BJ (cell line): ENCODE data around the gene EEF1G. TPM values are rescaled to one million over a fixed set of nuclear protein-coding genes. Genes with fewer than 3 reads are reported as not detected.

Experiments used
- CTCF ChIA-PET: fragments of 350-600 bp; formaldehyde crosslinking; extraction: SDS; loops from one replicate; lab custom pipeline; 2021; ENCODE audit warnings: antibody characterized with exemption, inconsistent platforms; lab: Yijun Ruan, JAX
- POLR2A ChIA-PET: fragments of 300-600 bp; sonication (Branson Sonifier 250); formaldehyde crosslinking; extraction: SDS; loops from one replicate; lab custom pipeline; 2021; ENCODE audit warnings: antibody characterized with exemption; lab: Charles Lee
- DNase-seq: peaks from one replicate; pipeline ENCODE4 v3.0.0-alpha.2; 2011; ENCODE audit warnings: low read depth
- H3K27me3 ChIP-seq: 2 replicates; pipeline ENCODE4 v1.6.0; 2011; ENCODE audit warnings: low read length; ENCODE audit not compliant: control insufficient read depth, insufficient read depth
- H3K36me3 ChIP-seq: 2 replicates; pipeline ENCODE4 v1.5.1; 2011; ENCODE audit warnings: low read length; ENCODE audit not compliant: control insufficient read depth, insufficient read depth
- H3K4me3 ChIP-seq: 2 replicates; pipeline ENCODE4 v1.5.1; 2011; ENCODE audit warnings: low read depth, mild to moderate bottlenecking, control low read depth, low read length
- CTCF ChIP-seq: IDR thresholded peaks from 2 replicates; pipeline ENCODE4 v1.5.1; 2011; ENCODE audit warnings: low read depth, mild to moderate bottlenecking, control low read depth, inconsistent platforms, low read length, moderate library complexity; ENCODE audit not compliant: insufficient read depth
- polyA plus RNA-seq: library from polyadenylated mRNA; depleted of rRNA; stranded (reverse); fragments of >200 nt; gene quantifications from 2 replicates; pipeline ENCODE4 v1.2.3, GENCODE V29; 2011; rRNA removed
- small RNA-seq: library from RNA; depleted of rRNA; stranded (forward); fragments of <200 nt; gene quantifications from one replicate; pipeline ENCODE3, GENCODE V24; 2012; ENCODE audit warnings: low replicate concordance, low read depth; ENCODE audit not compliant: insufficient read length

The EEF1G gene
- polyA plus RNA-seq, 1 experiment, result 2,459 TPM

- TF ChIP-seq CTCF, result no peak
- no peak for DNase-seq
- H3K27me3 ChIP-seq, result no peaks in the 10 kb centered on the region
- peaks cover 38% of the 10 kb centered on the region for H3K36me3 ChIP-seq
- ChIA-PET CTCF (interaction anchor here (0.8 to 1.2 kb wide), 2 partner anchors 33 to 90 kb away, joined by 3 to 4 read pairs; partner anchors contain the start of gene AHNAK), POLR2A (interaction anchor here (0.8 kb wide), 1 partner anchor 29 kb away, joined by 4 read pairs; no protein-coding TSS in a partner anchor)
- H3K4me3 ChIP-seq, result no peak overlapping the region
These were observed 59.5 kb downstream of the EEF1G start for GRCh38 chr11:62514151-62514550.

DNA sequence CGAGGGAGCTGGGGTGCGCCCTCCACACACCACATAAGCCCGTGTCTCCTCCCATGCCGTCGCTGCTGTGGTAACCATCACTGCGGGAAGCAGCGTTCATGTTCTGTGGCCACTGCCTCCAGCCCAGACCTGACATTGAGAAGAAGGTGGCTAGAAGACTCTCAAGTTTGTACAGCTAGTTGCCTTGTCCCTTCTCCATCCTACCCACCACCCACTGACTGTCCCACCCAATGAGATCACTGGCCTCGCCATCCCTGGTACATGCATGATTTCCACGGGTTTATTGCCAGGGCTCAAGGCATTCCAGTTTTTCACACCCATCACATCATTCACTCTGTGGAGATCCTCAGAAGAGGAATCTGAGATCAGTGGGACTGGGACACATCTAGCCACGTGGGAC, 60.1 kb downstream of the EEF1G start:
- CTCF ChIA-PET, result no interaction called here

DNA sequence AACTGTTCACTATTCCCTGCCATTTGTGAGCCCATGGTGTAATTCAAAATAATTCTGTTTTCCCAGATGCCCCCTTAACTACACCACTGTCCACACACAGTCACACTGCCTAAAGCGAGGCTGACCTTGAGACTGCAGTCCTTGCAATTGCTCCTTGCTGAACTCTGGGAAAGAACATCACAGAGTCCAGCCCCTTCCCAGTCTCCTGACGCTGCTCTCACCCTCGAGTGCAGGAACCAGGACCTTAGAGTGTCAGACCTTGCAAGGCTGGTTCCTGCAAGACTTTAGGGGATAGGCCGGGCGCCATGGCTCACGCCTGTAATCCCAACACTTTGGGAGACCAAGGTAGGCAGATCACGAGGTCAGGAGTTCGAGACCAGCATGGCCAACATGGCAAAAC, 60.7 kb downstream of the EEF1G start:
- Histone ChIP-seq H3K4me3 (no peak overlapping the region), H3K27me3 (no peaks in the 10 kb centered on the region), H3K36me3 (peaks cover 28% of the 10 kb centered on the region)
- DNase-seq, result no peak
- CTCF ChIA-PET, result interaction anchor here (0.6 kb wide), 1 partner anchor 37 kb away, joined by 3 read pairs; no protein-coding TSS in a partner anchor
- TF ChIP-seq CTCF, result no peak
- POLR2A ChIA-PET, result no interaction called here

More for the DNA sequence above, 60.1 kb downstream of the EEF1G start:
- POLR2A ChIA-PET, result no interaction called here
- no peaks in the 10 kb centered on the region for H3K27me3 ChIP-seq
- DNase-seq, result no peak
- no peak for TF ChIP-seq CTCF
- peaks cover 34% of the 10 kb centered on the region for H3K36me3 ChIP-seq
- no peak overlapping the region for H3K4me3 ChIP-seq

Small RNAs within 50 kb of the gene (small RNA-seq; reads per million reads assigned to genes)
- not detected for gene AP001458.1
- gene EEF1G, result not detected
- gene MIR6747, result not detected

Other genes starting within 250 kb of the EEF1G start
- gene ASRGL1, start 236.4 kb downstream of the EEF1G start, polyA plus RNA-seq, result 0.58 and 0.75 TPM in 2 replicates
- gene SCGB1A1, start 154.9 kb downstream of the EEF1G start, polyA plus RNA-seq, result not detected in 2 replicates
- 145 and 185 TPM in 2 replicates for gene AHNAK, start 27.1 kb downstream of the EEF1G start, polyA plus RNA-seq
- 6.4 and 9.9 TPM in 2 replicates for gene TUT1, start 17.6 kb upstream of the EEF1G start, polyA plus RNA-seq
- 16.4 and 17.8 TPM in 2 replicates for gene MTA2, start 28.0 kb upstream of the EEF1G start, polyA plus RNA-seq
- gene EML3, start 38.9 kb upstream of the EEF1G start, polyA plus RNA-seq, result 18.9 and 26.5 TPM in 2 replicates
- 2.1 and 2.2 TPM in 2 replicates for gene ROM1, start 39.4 kb upstream of the EEF1G start, polyA plus RNA-seq
- gene B3GAT3, start 48.1 kb upstream of the EEF1G start, polyA plus RNA-seq, result 24.5 and 42.4 TPM in 2 replicates
- 388 and 463 TPM in 2 replicates for gene GANAB, start 72.7 kb upstream of the EEF1G start, polyA plus RNA-seq
- gene INTS5, start 79.4 kb upstream of the EEF1G start, polyA plus RNA-seq, result 6.7 and 17.3 TPM in 2 replicates
- gene C11orf98, start 91.3 kb upstream of the EEF1G start, polyA plus RNA-seq, result 43.0 and 45.2 TPM in 2 replicates
- 5.1 and 6.6 TPM in 2 replicates for gene CSKMT, start 91.4 kb upstream of the EEF1G start, polyA plus RNA-seq
- gene UQCC3, start 97.8 kb upstream of the EEF1G start, polyA plus RNA-seq, result 6.9 TPM in 2 replicates
- 4.0 and 4.1 TPM in 2 replicates for gene LBHD1, start 98.4 kb upstream of the EEF1G start, polyA plus RNA-seq
- 83.7 and 86.0 TPM in 2 replicates for gene UBXN1, start 105.2 kb upstream of the EEF1G start, polyA plus RNA-seq
- gene LRRN4CL, start 115.6 kb upstream of the EEF1G start, polyA plus RNA-seq, result 2.6 and 2.9 TPM in 2 replicates
- gene BSCL2, start 133.5 kb upstream of the EEF1G start, polyA plus RNA-seq, result 70.8 and 94.1 TPM in 2 replicates
- not detected in 2 replicates for gene GNG3, start 133.8 kb upstream of the EEF1G start, polyA plus RNA-seq
- 10.0 and 17.3 TPM in 2 replicates for gene HNRNPUL2, start 153.6 kb upstream of the EEF1G start, polyA plus RNA-seq
- 31.7 and 32.6 TPM in 2 replicates for gene TTC9C, start 154.6 kb upstream of the EEF1G start, polyA plus RNA-seq
- gene ZBTB3, start 180.3 kb upstream of the EEF1G start, polyA plus RNA-seq, result 3.5 and 3.8 TPM in 2 replicates
- gene POLR2G, start 187.7 kb upstream of the EEF1G start, polyA plus RNA-seq, result 151 and 208 TPM in 2 replicates
- gene TAF6L, start 197.5 kb upstream of the EEF1G start, polyA plus RNA-seq, result 9.1 and 17.0 TPM in 2 replicates
- gene TMEM179B, start 213.5 kb upstream of the EEF1G start, polyA plus RNA-seq, result 76.2 and 97.1 TPM in 2 replicates
- 13.6 and 15.7 TPM in 2 replicates for gene TMEM223, start 218.1 kb upstream of the EEF1G start, polyA plus RNA-seq
- 37.8 and 51.0 TPM in 2 replicates for gene NXF1, start 231.5 kb upstream of the EEF1G start, polyA plus RNA-seq